AML-193 (cell line): ENCODE results near the gene SMAD5.

Experiments used
- DNase-seq, 2 experiments: peaks; one replicate each; lab custom pipeline; 2025; lab: John Stamatoyannopoulos, UW

Gene SMAD5

DNA sequence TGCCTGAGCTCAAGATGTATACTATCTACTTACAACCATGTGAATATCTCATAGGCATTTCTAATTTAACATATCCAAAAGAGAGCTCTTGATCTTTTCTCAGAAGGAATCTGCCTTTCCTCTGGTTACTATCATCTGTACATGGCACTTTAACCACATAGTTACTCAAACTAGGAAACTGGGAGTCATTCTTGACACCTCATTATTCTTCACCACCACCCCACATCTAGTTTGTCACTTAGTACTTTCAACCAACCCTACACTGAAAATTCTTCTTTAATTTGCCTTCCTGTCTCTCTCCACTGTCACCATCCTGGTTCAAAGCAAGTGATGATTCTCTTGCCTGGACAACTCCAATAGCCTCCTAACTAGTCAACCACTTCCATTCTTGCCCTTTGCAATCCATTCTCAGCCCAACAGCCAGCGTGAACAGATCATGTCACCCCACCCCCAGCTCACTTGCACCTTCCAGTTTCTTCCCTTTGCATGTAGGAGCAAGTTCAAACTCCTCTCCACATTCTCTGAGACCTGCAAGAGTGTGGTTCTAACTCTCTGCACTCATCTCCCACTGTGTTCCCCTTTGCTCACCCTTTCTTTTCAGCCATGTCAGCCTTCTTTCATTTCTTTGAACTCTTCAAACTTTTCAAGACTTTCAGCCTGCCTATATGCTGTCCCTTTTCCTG lies 17.3 kb upstream of the SMAD5 start:
- DNase-seq = no peak

DNA sequence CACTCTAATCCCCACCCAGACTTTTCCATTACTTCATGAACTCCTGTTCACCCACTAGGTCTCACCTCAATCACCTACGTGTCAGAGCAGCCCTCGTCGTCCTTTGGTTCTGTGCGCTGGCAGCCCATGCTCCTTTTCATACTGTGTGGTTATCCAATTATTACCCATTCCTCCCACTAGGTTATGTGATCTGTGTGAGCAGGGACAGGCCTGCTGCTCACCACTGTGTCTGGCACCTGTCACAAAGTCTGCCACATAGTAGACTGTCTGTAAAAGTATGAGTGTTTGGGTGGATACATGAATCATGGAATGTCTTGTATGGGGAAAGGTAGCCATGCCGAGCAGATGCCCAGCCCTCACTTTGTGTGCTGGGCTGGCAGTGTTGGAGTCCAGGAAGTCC lies 12.1 kb upstream of the SMAD5 start:
- DNase-seq = no peak

DNA sequence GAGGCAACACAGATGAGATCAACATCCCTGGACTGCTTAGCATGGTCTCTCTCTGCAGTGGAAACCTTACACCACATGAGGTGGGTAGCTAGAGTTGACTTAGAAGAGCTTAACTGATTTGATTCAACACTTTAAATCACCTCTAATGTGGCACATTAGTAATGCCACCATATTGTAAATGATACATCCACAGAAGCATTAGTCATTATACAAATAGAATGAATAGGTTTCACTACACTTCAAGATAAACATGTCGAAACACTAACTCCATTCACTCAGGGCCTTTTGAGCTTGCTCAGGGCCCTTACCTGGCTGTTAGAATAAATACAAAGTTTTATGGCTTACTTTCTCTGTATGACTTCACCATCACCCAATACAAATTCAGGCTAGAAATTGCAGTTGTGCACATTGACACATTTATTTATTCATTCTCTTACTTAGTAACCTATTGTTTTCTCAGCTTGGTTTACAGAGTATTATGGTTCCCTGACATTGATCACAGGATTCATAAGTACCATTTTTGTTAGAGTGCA lies 9.3 kb upstream of the SMAD5 start:
- no peak for DNase-seq

DNA sequence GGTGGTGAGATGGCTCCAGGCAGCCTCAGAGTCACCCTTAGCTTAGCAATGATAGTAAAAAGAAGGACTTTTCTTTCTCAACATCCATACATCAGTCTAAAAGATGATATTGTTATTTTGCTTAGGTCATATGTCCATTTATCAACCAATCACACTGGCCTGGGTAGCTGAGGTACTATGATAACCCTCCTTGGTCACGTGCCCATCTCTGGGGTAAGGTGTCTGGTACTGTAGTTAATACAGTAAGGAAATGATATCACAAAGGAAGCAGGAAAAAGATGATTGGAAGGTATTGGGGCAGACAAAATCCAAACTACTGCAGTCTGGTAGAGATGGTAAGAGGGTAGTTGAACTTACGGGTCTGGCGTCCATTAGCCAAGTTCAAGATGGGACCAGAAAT lies 5.1 kb upstream of the SMAD5 start:
- no peak for DNase-seq

DNA sequence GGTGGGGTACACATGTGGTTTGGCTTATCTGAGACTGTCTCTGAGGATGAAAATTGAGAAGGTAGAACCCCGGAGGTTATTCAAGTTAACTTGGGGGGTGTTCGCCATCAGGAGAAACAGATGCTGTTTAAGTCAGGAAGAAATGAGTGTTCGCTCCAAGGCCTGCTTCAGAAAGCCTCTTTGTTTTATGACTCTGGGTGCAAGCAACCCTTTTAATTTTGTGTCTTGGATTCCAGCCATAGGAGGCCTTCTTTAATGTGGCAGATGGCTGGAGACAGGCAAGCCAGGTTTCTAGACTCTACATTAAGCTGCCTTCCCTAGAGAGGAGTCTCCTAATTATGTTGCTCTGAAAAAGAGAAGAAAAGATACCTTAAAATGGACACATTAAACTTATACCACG lies 4.2 kb upstream of the SMAD5 start:
- no peak for DNase-seq

DNA sequence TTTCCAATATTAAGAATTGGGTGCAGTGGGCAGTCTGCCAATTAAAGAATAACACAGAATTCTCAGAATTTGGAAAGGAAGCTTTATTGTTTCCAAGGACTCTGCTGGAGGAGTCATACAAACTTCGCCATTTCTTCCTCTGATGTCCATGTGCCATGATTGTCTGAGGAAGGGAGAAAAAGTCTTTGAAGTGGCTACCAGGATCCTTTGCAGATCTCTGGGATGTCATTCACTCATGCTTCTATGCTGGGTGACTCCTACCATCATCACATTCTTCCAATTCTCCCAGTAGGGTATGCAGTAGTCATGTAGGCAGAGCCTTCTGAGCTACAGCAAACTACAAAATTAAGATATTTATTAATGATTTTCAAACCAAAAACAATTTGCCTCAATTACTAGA lies 3.2 kb upstream of the SMAD5 start:
- no peak for DNase-seq

DNA sequence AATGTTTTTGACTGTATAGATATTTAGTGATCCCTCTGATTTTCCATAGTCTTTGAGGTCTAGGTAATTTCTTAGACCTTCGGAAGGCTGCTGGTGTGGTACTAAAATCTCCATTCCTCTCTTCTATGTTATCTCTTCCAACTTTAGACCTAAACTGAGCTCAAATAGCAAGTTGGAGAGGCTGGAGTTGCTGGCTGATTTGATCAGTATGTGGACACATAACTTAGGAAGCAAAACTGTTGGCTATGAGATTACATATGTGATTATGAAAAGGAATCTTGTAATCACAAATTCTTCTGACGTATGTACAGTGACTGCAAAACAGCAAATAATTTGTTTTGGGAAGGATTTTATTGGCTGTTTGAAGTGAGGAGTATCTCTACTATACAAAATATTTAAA lies 2.1 kb upstream of the SMAD5 start:
- DNase-seq = no peak

DNA sequence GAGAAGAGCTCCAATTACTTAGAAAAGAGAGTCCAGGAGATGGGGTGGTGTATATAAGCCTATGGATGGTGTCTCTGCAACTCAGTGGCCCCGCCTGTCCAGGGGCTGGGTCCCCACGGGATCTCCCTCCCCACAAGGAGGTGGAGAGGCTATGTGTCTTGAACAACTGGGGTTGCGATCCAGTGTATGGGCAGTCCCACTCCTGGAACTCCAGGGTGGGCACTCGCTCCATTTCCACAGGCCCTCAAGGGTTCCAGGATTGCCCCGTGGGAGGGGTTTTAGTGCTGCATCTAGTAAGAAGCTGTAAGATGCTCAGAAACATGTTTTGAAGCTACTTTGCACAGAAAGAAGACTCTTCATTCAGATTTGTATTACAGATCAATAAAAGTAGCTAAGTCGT lies 558 bp upstream of the SMAD5 start:
- DNase-seq = no peak

DNA sequence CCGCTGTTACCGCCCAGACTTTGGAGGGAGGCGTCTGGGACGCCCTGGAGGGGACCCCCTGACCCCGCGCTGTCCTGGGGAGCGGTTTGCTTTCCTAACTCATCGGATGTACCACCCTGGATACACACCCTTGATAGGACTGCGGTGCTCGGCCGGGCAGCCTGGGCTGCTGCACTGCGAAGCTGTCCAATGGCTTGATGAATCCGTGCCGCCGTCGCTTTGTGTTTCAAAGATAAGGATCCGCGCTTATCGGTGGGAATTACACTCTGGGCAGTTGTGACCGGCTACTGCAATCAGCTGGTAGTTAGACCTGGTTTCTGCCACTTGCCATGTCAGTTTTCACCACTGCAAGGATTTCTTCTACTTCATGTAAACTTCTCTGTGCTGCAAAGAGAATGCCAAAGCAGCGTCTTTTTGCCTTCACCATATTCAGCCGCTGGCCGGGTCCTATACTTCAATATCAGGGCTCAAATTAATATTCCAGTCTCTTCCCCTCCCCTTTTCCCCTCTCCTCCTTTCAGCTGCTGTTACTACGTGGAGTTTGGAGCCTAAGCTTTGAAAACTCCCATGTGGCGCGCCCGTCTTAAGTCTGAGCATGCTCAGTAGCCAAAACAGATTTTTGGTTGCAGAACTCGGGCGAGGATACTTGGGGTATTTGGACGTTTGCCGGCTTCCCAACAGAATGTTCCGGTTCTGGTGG lies 727 bp downstream of the SMAD5 start:
- no peak for DNase-seq

DNA sequence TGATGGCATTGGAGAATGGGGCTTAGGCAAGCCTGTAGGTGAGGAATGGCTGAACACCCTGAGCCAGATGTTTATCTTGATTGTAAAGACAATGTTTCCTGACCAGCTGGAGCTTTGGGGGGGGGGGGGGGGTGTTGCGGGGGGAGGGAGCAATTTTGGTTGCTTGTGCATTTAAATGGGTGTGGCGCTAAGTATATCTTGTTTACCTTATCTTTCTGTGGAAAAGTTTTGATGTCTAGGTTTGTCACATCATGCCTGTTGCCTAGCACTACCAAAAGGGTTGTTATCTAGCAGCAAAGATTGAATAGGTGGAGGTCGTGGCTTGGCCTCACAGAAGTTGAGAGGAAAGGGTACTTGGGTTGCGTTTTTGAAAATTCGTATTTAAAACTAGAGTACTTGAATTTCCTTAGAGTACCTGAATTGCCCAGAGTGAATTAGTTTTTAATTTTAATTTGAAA lies 1.3 kb downstream of the SMAD5 start:
- no peak for DNase-seq

DNA sequence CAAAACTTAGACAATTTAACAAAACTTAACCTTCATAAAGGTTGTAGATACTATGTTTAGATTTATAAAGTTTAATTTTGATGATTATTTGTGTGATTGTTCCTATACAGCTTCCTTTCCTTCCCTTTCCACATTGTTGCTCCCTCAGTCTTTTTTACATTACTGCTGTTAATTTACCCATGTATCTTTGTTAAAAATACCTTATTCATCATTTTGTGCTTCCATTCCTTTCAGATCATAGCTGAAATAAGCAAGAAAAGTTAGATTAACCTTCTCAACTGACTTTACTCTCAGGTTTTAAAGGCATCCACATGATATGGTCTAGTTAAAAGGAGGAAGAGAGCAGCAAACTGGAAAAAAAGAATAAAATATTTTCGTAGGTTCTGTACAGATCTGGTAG lies 2.0 kb downstream of the SMAD5 start:
- no peak for DNase-seq

DNA sequence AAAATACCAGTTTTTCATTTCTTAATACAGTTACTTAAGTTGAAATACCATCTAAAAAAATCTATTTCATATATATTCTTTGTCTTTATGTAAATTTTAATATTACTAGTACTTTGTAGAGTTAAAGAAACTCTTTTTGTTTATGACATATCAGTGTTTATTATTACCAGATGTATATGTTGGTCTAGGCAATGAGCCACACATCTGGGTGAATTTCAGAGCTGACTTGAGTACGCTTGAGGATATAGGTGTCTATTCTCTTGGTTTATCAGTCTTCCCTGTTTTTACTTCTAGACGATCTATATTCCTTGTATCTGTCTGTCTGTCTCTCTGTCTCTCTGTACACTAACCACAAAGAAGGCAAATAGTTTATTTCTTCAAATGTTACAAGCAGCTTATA lies 2.9 kb downstream of the SMAD5 start:
- no peak for DNase-seq

DNA sequence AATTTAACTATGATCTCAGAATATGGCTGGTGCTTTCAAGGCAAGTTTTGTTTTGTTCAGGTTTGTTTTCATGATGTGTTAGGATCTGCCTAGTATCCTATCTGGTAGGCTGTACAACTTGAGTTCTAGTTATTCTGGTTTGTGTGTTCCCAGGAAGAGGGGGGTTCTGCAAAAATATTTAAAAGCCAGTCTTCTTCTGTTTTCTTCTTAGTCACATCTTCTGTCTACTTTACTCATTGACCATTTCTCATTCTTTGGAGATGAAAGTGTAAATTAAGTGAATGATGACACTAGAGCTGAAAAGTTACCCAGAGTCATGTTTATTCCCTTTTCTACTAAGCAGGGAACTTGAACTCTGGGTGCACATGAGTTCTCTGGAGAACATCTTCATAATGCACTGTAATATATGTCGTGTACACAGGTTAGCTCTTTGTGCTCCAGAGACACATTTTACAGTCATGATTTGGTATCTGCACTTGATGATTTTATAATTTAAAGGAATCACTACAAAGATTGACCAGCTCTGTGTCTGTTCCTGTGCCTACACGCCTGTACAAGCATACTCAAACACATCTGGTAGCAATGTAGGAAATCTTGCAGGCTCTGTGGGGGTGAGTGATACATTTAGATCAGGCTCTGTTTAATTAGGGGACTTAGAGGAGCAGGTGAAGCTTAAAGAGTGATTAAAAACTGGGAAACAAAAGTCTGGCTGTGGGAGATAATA lies 5.0 kb downstream of the SMAD5 start:
- no peak for DNase-seq

DNA sequence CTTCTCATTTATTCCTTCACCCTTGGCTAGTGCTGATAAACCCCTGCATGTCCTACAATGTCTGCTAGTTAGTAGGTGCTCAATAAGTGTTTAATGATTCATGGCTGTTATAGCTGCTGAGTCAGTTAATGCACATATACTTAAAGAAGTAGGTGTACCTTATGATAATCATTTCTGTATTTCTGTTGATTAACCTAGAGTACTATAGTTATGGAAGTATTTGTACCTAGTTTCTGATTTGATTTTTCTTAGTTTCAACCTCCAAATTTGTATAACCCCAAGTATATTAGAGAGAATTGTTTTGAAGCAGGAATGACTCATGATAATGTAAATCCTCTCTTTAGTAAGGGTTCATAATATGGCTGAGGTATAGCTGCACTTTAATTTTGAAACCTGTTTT lies 8.9 kb downstream of the SMAD5 start:
- no peak for DNase-seq

DNA sequence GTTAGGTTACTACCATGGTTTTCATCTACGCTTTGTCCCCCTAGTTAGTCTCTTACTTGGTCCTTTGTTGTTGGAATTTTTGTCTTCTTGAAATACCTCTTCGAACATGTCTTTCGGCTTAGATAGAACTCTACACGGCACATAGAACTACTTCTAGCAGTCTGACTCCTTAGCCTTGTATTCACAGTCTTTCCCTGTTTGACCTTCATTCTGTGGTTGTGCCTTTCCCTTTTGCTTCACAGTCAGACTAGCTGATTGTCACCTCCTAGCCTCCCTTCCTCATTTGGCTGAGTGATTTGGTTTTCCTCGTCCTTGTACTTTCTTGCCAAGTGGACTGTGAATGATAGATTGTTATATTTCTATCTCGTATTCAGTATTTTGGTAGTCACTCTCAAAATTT lies 10.7 kb downstream of the SMAD5 start:
- no peak for DNase-seq

DNA sequence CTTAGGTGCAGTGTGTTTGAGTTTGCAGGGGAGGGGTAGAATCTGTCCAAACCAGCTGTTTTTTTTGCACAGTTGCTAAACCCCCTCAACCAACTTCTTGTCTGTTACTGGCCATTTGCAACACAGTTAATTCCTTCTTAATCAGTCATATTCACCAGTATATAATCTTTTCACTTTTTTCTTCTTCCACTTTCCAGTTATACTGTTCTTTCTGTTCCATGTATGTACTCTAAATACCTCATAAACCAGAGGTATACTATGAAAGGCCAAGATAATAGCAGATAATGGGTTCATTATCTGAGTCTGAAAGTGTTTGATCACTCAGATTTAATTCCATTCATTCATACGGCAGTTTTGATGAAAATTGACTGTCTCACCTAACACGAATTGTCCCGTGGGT lies 11.1 kb downstream of the SMAD5 start:
- no peak for DNase-seq

DNA sequence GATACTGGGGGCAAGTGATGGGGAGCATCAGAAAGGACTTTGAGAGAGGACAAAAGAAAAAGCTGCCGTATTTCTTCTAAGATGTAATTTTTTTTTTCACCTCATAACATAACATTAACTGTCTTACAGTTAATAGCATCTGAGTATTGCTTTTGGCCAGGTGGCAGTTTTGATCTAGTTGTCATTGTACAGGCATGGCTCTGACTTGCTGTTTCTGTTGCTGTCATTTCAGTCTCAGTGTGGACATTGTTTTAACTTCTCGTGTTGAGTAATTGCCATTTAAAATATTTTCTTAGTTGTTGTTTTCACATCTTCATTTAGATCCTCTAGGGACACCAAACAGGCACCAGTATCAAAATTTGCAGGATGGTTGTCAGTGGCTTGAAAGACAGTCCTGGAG lies 12.4 kb downstream of the SMAD5 start:
- no peak for DNase-seq

DNA sequence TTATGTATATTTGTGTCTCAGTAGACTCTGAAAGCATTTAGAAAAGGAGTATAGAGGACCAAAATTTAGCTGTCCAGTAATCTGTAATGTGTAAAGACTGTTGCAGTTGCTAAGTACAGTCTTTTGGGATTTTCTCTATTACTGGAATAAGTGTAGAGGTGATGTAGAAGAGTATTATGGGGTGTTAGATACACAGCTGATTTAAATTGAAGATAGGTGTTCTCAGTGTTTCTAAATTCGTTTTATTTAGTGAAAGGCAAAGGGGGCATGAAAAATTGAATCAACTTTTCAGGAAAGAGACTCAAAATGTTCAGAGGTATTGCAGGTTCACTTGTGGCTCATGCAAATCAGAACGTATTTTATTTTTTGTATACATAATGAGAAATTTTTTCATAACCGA lies 13.6 kb downstream of the SMAD5 start:
- DNase-seq = no peak

DNA sequence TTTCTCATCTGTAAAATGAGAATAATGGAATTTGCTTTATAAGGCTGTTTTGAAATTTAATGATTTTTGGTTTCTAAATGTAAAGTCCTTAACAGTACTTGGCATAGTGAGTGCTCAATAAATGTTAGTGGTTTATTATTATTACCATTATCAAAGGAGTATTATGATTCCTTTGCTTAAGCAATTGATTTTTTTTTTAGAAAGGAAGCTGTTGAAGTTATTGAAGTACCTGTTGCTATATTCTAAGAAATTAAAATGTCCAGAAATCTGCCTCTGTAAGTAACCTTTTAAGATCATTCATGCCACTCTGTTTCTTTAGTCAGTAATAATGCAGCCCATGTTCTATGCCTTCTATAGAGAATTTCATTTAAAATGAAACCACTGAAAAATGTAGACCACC lies 15.0 kb downstream of the SMAD5 start:
- no peak for DNase-seq

DNA sequence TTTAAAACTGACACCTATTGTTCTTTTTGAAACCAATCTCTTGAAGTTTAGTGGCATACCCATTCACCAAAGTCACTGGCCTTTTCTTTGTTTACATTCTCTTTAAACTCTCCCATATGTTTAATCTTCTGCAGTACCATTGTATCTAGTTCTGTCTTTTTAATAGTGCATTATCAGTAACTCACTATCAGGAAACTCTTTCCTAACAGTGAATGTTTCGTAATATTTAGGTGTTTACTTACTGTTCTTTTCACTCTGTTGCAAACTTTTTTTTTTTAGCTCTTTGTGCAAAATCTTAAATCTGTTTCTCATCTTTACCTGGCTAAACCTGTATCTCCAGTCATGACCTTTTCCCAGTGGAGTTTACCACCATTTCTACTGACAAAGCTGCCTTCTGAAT lies 17.2 kb downstream of the SMAD5 start:
- DNase-seq = no peak

DNA sequence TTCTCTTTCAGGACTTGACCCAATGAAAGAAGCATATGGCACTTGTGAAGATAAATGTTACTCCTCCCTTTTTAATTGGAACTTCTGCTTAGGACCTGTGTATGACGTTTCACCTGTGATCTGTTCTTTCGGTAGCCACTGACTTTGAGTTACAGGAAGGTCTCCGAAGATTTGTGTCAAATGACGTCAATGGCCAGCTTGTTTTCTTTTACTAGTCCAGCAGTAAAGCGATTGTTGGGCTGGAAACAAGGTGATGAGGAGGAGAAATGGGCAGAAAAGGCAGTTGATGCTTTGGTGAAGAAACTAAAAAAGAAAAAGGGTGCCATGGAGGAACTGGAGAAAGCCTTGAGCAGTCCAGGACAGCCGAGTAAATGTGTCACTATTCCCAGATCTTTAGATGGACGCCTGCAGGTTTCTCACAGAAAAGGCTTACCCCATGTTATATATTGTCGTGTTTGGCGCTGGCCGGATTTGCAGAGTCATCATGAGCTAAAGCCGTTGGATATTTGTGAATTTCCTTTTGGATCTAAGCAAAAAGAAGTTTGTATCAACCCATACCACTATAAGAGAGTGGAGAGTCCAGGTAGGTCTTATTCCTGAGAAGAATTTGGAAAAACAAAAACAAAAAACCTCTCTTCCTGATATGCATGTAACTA lies 21.1 kb downstream of the SMAD5 start:
- DNase-seq = no peak

DNA sequence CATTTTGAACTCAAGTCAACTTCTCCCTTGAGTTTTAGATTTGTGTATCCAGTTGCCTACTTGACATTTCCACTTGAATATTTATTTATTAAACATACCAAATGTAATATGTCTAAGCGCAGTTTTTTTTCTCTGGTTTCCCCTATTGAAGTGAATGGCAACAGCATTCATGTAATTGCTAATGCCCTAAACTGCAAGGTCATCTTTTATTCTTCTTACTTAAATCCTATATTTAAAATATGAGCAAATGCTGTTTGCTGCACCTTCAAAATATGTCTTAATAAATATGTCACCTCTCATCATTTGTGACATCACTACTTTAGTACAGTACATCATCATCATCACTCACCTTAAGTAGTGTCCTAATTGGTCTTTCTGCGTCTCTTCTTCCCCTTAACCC lies 22.4 kb downstream of the SMAD5 start:
- no peak for DNase-seq

DNA sequence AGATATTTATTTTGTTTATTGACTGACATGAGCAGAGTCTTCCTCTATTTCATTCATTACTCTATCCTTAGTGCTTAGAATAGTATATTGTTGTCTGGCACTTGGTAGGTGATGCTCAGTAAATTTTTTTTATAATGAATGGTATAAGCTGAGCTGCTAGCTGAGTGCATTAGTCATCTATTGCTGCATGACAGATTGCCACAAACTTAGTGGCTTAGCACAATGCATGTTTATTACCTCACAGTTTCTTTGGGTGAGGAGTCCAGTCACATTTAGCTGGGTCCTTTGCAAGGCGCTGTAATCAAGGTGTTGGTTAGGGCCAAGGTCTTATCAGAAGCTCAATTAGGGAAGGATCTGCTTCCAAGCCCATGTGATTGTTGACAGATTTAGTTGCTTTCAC lies 23.1 kb downstream of the SMAD5 start:
- DNase-seq = no peak
